H1 (cell line): Measurements from ENCODE around the gene NAA50. TPM values are rescaled to one million over a fixed set of nuclear protein-coding genes. Genes with fewer than 3 reads are reported as not detected.
A peak's percentile ranks its signal among the peaks of the same experiment; 100 is the strongest.

Experiments used
- ASH2L ChIP-seq: fragments of 200-600, 300-600 bp; sonication (generic); IDR thresholded peaks from one replicate; pipeline ENCODE4 v1.7.1; 2017; ENCODE audit warnings: low read length
- ATF2 ChIP-seq: IDR thresholded peaks from 2 replicates; pipeline ENCODE4 v1.6.1; 2012; ENCODE audit warnings: low read length, inconsistent platforms
- ATF3 ChIP-seq: IDR thresholded peaks from 2 replicates; pipeline ENCODE4 v1.6.1; 2011; ENCODE audit warnings: low read depth, mild to moderate bottlenecking, low read length; ENCODE audit not compliant: insufficient read depth
- BRCA1 ChIP-seq: IDR thresholded peaks from 2 replicates; pipeline ENCODE4 v1.6.1; 2012; ENCODE audit warnings: low read depth, low read length, improper control_type of control experiment
- CREB1 ChIP-seq: IDR thresholded peaks from 2 replicates; pipeline ENCODE4 v1.6.1; 2012; ENCODE audit warnings: inconsistent platforms
- E2F6 ChIP-seq: IDR thresholded peaks from 2 replicates; pipeline ENCODE4 v1.6.1; 2012; ENCODE audit warnings: inconsistent platforms
- HDAC2 ChIP-seq, 2 experiments: fragments of 300-600 bp in 1 of 2; sonication (generic) in 1 of 2; IDR thresholded peaks; 2 replicates each; pipeline ENCODE4 v1.6.1; 2011 to 2012; ENCODE audit warnings: low read depth in 2 of 2, low read length in 2 of 2, mild to moderate bottlenecking in 2 of 2, moderate library complexity in 2 of 2, borderline replicate concordance in 1 of 2, inconsistent platforms in 1 of 2
- HDAC6 ChIP-seq: IDR thresholded peaks from one replicate; pipeline ENCODE4 v1.7.1; 2012; ENCODE audit warnings: low read depth, mild to moderate bottlenecking, inconsistent platforms, low read length, moderate library complexity
- KDM4A ChIP-seq: IDR thresholded peaks from one replicate; pipeline ENCODE4 v1.7.1; 2012; ENCODE audit warnings: low read depth, mild to moderate bottlenecking, moderate library complexity, low read length, inconsistent platforms; ENCODE audit not compliant: severe bottlenecking
- NRF1 ChIP-seq: IDR thresholded peaks from 2 replicates; pipeline ENCODE4 v1.6.1; 2011; ENCODE audit warnings: mild to moderate bottlenecking, low read depth, low read length, improper control_type of control experiment
- PHF8 ChIP-seq: fragments of 200-600 bp; sonication (generic); conservative IDR thresholded peaks from 2 replicates; pipeline ENCODE4 v1.7.1; 2012; ENCODE audit warnings: low read depth, mild to moderate bottlenecking, inconsistent platforms, low read length, moderate library complexity
- POLR2A ChIP-seq, 2 experiments: IDR thresholded peaks; 1 replicate in 1 of 2; 2 replicates in 1 of 2; pipeline ENCODE4 v1.6.1; 2011; ENCODE audit warnings: low read depth in 2 of 2, low read length in 2 of 2, mild to moderate bottlenecking in 2 of 2; ENCODE audit errors: control extremely low read depth in 1 of 2
- POLR2AphosphoS5 ChIP-seq: IDR thresholded peaks from 2 replicates; pipeline ENCODE4 v1.6.1; 2011; ENCODE audit warnings: low read depth, low read length
- SIN3A ChIP-seq, 2 experiments: IDR thresholded peaks in 1 of 2; conservative IDR thresholded peaks in 1 of 2; 2 replicates each; pipeline ENCODE4 v1.6.1; 2011 to 2012; ENCODE audit warnings: low read length in 2 of 2, improper control_type of control experiment in 1 of 2, low read depth in 1 of 2, mild to moderate bottlenecking in 1 of 2
- SIX5 ChIP-seq: IDR thresholded peaks from 2 replicates; pipeline ENCODE4 v1.6.1; 2011; ENCODE audit warnings: mild to moderate bottlenecking, low read depth, low read length
- SP4 ChIP-seq: IDR thresholded peaks from 2 replicates; pipeline ENCODE4 v1.6.1; 2012; ENCODE audit warnings: low read length, inconsistent platforms
- TAF1 ChIP-seq: IDR thresholded peaks from 2 replicates; pipeline ENCODE4 v1.6.1; 2011; ENCODE audit warnings: mild to moderate bottlenecking, low read depth, low read length
- TAF7 ChIP-seq: optimal IDR thresholded peaks from 2 replicates; pipeline ENCODE3; 2011; ENCODE audit warnings: low read depth, mild to moderate bottlenecking, inconsistent platforms, low read length, moderate library complexity, borderline replicate concordance
- TBP ChIP-seq: IDR thresholded peaks from 2 replicates; pipeline ENCODE4 v1.6.1; 2011; ENCODE audit warnings: low read depth, low read length, improper control_type of control experiment
- ZNF274 ChIP-seq: IDR thresholded peaks from 2 replicates; pipeline ENCODE4 v1.7.0; 2012; ENCODE audit warnings: low read length, borderline replicate concordance; ENCODE audit errors: extremely low read depth
- polyA plus RNA-seq, 7 experiments: library from polyadenylated mRNA; depleted of rRNA in 3 of 7; stranded (reverse) in 5 of 7; unstranded in 2 of 7; fragments of >200 nt in 5 of 7; fragments of 200-250 nt in 2 of 7; gene quantifications; 1 replicate in 5 of 7; 2 replicates in 1 of 7; 4 replicates in 1 of 7; pipeline versions ENCODE4 v1.2.1 to v1.2.3, GENCODE V29; 2011 to 2013; ENCODE audit warnings: missing spikeins in 2 of 7, mixed read lengths in 2 of 7
- total RNA-seq: library from RNA; stranded (reverse); fragmentation: NEBNext Ultra II Directional; extraction: Animal tissue kit (Norgen Biotek cat#: 25700); gene quantifications from 2 replicates; pipeline ENCODE4 v1.2.1, GENCODE V29; 2021

Gene NAA50
- total and polyA plus RNA-seq, 2 of the 8 experiments (the other 6 are each of a cell fraction or from before 2014, with no cell fraction given): 46.6 to 231 TPM

GRCh38 chr3:113746548-113747282 is 666 bp upstream of the NAA50 start, which contains the start of gene ATP6V1A (continued):
- no peak for TF ChIP-seq HDAC6
- TF ChIP-seq CREB1: peak; percentile 87
- peak; percentile 82; the same call in 1 of the 2 replicates for TF ChIP-seq E2F6
- TF ChIP-seq POLR2AphosphoS5: peak; percentile 70; the same call in 1 of the 2 replicates
- peak; percentile 78 for TF ChIP-seq TBP
- peak; percentile 92 for TF ChIP-seq ASH2L
- TF ChIP-seq TAF1: peak; percentile 10; the same call in 1 of the 2 replicates
- TF ChIP-seq KDM4A: peak; percentile 71
- TF ChIP-seq ATF3: 0 out of 2 replicates have a peak, but pooled peaks have one; percentile 32
- peak; percentile 56 to 81; a peak in 2 of 4 replicates for TF ChIP-seq SIN3A (conservative IDR thresholded peaks at IDR 0.05 in 1 of 2, IDR thresholded peaks at IDR 0.05 in 1 of 2; ENCODE audit: low read depth in 1 of 2, low read length in 2 of 2)
- 0 out of 2 replicates have a peak, but pooled peaks have one; percentile 51 for TF ChIP-seq ATF2
- no peak for TF ChIP-seq BRCA1
- no peak for TF ChIP-seq NRF1
- TF ChIP-seq TAF7: peak; percentile 52
- TF ChIP-seq PHF8: peak; percentile 46
- peak in 1 of 2 experiments; percentile 73; a peak in 2 of 3 replicates for TF ChIP-seq POLR2A (IDR thresholded peaks at IDR 0.05; ENCODE audit: control extremely low read depth in 1 of 2, low read depth in 2 of 2, low read length in 2 of 2)
- TF ChIP-seq HDAC2 (IDR thresholded peaks at IDR 0.05; ENCODE audit: borderline replicate concordance in 1 of 2, low read depth in 2 of 2, low read length in 2 of 2): peak in 1 of 2 experiments; percentile 71; a peak in 1 of 4 replicates
- TF ChIP-seq SP4: peak; percentile 88; the same call in 1 of the 2 replicates
- no peak for TF ChIP-seq ZNF274
- TF ChIP-seq SIX5: no peak
